Iris pigment epithelial cell (primary cell): ENCODE measurements around the gene POU2F1.

Experiments
- DNase-seq: peaks from one replicate; pipeline ENCODE4 v3.0.0-alpha.2; 2011; ENCODE audit warnings: low read depth

POU2F1 gene

GRCh38 chr1:167220537-167221125, at the start of gene POU2F1:
Gene POU2F1 (plus strand): TSS chr1:167220886. CDS start chr1:167220898, 12 bp downstream.
- DNase-seq, result peak; percentile 94

DNA sequence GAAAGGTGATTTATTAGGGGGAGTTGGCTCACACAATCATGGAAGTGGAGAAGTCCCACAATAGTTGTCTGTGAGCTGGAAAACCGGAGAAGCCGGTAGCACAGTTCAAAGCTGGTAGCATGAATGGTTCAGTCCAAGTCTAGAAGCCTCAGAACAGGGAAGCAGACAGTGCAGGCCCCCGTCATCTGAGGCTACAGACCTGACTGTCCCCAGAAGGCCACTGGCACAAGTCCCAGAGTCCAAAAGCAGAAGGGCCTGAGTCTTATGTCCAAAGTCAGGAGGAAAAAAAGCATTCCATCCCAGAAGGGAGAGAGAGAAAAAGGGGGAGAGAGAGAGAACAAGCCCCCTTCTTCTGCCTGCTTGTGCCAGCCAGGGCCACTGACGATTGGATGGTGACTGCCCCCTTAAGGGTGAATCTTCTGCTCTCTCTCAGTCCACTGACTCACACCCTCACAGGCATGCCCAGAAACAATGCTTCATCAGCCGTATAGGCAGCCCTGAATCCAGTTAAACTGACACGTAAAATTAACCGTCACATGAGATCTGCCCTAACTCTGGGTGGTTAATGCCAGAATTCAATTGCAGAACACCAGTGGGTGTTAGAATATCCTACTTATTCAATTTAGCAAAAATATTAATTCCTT, 49.3 kb upstream of the POU2F1 start:
- peak; percentile 38 for DNase-seq

GRCh38 chr1:167173516-167174184, 47.0 kb upstream of the POU2F1 start:
- peak; percentile 36 for DNase-seq

DNA sequence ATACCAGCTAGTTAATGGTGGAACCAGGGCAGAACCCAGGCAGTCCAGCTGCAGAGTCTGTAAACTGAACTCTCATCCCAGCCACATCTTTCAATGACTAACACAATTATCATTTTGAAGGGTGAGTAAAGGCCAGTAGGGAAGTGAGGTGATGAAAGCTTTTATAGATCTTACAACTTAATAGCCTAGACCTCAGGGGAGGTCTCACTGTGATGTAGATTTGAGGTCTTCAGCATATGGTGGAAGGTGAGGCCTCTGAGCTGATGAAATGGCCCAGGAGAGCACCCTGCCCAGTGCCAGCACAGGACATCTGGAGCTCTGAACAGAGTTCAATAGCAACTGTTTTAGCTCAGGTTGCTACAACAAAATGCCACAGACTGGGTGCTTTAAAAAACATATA, 44.8 kb upstream of the POU2F1 start:
- DNase-seq, result peak; percentile 25

DNA sequence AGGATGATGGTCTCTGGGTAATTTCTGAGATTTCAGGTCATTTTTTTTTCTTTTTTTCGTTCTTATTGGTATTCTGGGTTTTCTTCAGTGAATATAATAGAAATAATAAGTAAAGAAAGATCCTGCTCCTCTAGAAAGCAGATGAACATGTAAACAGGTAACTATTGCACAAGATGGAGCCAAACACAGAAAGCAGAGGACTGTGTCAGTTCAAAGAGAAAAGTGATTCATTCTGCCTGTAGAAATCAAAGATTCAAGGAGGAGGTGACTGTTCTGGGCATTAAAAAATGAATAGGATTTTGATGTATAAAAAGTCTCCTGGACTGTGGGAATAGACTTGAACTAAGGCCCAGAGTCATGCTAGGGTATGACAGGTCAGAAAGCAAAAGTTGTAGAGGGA, 41.9 kb upstream of the POU2F1 start:
- no peak for DNase-seq

DNA sequence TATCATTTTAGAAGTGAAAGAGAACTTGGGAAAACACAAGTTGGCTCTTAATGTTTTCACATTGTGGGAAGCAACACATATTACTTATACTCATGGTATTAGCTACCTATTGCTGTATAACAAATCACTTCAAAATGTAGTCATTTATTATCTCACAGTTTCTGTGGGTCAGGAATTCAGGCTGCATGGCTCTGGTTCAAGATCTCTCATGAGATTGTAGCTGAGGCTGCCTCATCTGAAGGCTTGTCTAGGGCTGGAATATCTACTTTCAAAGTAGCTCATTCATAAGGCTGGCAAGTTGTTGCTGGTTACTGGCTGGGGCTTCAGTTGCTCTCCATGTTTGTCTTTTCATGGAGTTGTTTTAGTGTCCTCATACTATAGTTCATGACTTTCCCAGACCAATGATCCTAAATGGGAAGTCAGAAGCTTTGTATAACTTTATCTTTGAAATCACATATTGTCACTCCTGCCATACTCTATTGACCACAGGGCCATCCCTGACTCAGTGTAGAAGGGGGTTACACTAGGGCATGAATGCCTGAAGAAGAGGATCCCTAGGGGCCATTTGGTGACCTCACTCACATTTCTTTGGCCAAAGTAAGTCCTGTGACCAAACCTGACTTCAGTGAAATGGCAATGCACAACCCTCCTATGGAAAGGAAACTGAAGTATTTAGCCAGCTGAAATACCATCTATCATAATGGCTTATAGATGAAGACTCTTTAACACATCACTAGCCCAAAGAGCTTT, 37.9 kb upstream of the POU2F1 start:
- no peak for DNase-seq

DNA sequence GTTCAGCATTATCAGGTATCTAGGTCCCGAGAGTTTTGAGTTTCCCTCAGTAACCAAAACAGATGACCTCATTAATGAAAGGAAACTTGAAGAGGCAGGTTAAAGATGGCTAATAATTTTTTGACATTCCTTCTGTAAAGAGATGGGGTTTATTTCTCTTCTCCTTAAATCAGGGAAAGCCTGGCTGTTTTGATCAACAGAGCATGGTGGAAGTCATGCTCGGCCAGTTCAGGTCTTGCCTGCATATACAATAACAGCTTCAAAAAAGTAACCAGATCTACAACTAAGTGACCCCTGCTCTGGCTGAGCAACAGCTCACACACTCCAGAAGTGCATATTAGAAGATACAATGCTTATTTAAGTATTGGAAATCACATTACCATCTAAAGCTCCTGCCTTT, 36.6 kb upstream of the POU2F1 start:
- no peak for DNase-seq

GRCh38 chr1:167185062-167185461, 35.6 kb upstream of the POU2F1 start:
- no peak for DNase-seq

GRCh38 chr1:167185974-167186657, 34.6 kb upstream of the POU2F1 start:
- no peak for DNase-seq

GRCh38 chr1:167186771-167187170, 33.9 kb upstream of the POU2F1 start:
- no peak for DNase-seq

- no peak for DNase-seq
Measured at GRCh38 chr1:167190747-167191237, 29.9 kb upstream of the POU2F1 start.

- DNase-seq, result no peak
Measured at GRCh38 chr1:167191958-167192357, 28.7 kb upstream of the POU2F1 start.

GRCh38 chr1:167194182-167194581, 26.5 kb upstream of the POU2F1 start:
- DNase-seq, result no peak

- peak; percentile 54 for DNase-seq
Measured at GRCh38 chr1:167196166-167196565, 24.5 kb upstream of the POU2F1 start.

DNA sequence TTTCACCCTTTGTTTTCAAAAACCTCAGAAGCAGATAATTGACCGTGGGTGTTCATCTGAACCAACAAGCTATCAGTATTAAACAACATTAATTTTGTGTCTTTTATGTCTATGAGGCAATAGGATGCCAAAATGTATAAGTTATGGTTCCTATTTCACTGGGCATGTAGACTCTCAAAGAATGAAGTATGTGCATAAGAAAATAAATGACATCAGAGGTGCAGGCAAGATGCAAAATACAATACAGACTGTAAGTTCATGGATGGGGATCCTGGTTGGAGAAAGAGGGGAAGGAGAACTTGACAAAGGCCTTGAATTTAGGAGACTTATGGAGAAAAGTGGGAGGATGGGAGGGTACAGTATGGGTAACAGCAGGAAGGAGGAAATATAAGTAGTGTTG, 23.4 kb upstream of the POU2F1 start:
- no peak for DNase-seq

GRCh38 chr1:167197692-167198091, 23.0 kb upstream of the POU2F1 start:
- no peak for DNase-seq

- no peak for DNase-seq
Measured at GRCh38 chr1:167198518-167199133, 22.1 kb upstream of the POU2F1 start.

- no peak for DNase-seq
Measured at GRCh38 chr1:167199656-167200055, 21.0 kb upstream of the POU2F1 start.

DNA sequence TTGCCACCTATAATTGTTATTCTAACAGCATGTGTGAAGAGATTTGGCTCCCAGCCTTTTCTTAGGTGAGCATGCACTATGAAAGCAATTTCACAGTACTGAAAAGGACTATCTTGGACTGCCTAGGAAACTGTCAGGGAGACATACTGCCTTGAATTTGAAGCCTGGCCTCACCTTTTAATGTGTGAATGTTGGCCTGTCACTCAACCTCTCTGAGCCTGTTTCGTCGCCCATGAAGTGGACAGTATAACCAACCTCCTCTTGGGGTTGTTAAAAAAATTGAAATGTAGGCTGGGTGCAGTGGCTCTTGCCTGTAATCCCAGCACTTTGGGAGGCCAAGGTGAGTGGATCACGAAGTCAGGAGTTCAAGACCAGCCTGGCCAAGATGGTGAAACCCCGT, 20.4 kb upstream of the POU2F1 start:
- DNase-seq, result no peak

- no peak for DNase-seq
Measured at GRCh38 chr1:167200749-167201148, 19.9 kb upstream of the POU2F1 start.

DNA sequence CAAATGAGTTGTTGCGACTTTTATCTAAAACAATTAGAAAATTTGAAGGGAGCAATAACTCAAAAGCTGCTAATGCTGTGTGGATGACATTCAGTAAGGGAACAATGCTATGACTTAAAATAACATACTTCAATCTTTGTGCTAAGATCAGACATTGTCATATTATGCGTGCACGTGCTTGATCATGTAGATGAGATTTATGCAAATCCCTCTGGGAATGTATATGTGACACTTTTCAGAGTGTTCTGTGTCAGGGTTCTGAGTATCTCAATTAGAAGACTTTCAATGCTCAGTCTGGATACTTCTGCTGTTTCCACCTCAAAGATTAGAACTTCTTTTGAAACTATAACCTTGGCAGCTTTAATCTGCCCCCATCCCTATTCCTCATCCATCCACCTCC, 18.6 kb upstream of the POU2F1 start:
- DNase-seq, result no peak
